ENCODE data around the gene TNNC1. TPM values are rescaled to one million over a fixed set of nuclear protein-coding genes. Genes with fewer than 3 reads are reported as not detected.

Gene TNNC1
- total and polyA plus RNA-seq, 8 donors, result 0.40 to 6.3 (median 1.5) TPM

GRCh38 chr3:52443268-52443610, 10.6 kb downstream of the TNNC1 start:
- intact Hi-C loops (cut with DNase I), result no loop called here
- no peak for ATAC-seq
- Histone ChIP-seq H3K36me3 (no peaks in the 10 kb centered on the region), H3K4me1 (peaks cover 0 to 4% (median 0%) of the 10 kb centered on the region in 3 donors), H3K4me3 (no peak overlapping the region), H3K9me3 (no peaks in the 10 kb centered on the region), H3K27ac (no peak overlapping the region), H3K27me3 (no peaks in the 10 kb centered on the region)
- no peak for FAIRE-seq
- TF ChIP-seq CTCF (IDR thresholded peaks at IDR 0.05), result no peak
- DNase-seq, result no peak
- WGBS, 2 donors, result 83 to 90% methylated on average over 8 of the region's 8 CpGs

- FAIRE-seq, result no peak
- no peak overlapping the region for H3K27ac ChIP-seq
- no peak for TF ChIP-seq CTCF (IDR thresholded peaks at IDR 0.05)
- intact Hi-C loops (cut with DNase I), result no loop called here
- WGBS, 2 donors, result 84 to 87% methylated on average over 15 to 16 of the region's 16 CpGs
- H3K4me1 ChIP-seq, result peaks cover 0 to 4% (median 0%) of the 10 kb centered on the region in 3 donors
- H3K27me3 ChIP-seq, result no peaks in the 10 kb centered on the region
- H3K36me3 ChIP-seq, result no peaks in the 10 kb centered on the region
- H3K4me3 ChIP-seq, result no peak overlapping the region
- H3K9me3 ChIP-seq, result no peaks in the 10 kb centered on the region
- no peak for ATAC-seq
- DNase-seq, result no peak
These were observed 11.2 kb downstream of the TNNC1 start for GRCh38 chr3:52442409-52443267.

GRCh38 chr3:52441772-52442332, 12.0 kb downstream of the TNNC1 start:
- ATAC-seq (no peak), DNase-seq (no peak), FAIRE-seq (no peak)
- H3K9me3 ChIP-seq, result no peaks in the 10 kb centered on the region
- intact Hi-C loops (cut with DNase I), result no loop called here
- peaks cover 0 to 4% (median 0%) of the 10 kb centered on the region in 3 donors for H3K4me1 ChIP-seq
- H3K36me3 ChIP-seq, result no peaks in the 10 kb centered on the region
- H3K27ac ChIP-seq, result no peak overlapping the region
- no peak overlapping the region for H3K4me3 ChIP-seq
- no peaks in the 10 kb centered on the region for H3K27me3 ChIP-seq
- TF ChIP-seq CTCF (IDR thresholded peaks at IDR 0.05), result no peak
- 85 to 92% methylated on average over 17 to 18 of the region's 18 CpGs for WGBS, 2 donors

GRCh38 chr3:52441091-52441771, 12.6 kb downstream of the TNNC1 start:
- no peaks in the 10 kb centered on the region for H3K9me3 ChIP-seq
- intact Hi-C loops (cut with DNase I), result no loop called here
- H3K4me3 ChIP-seq, result no peak overlapping the region
- 88 to 92% methylated on average over 23 of the region's 23 CpGs for WGBS, 2 donors
- H3K27ac ChIP-seq, result no peak overlapping the region
- DNase-seq (no peak), FAIRE-seq (no peak), ATAC-seq (no peak)
- H3K27me3 ChIP-seq, result no peaks in the 10 kb centered on the region
- H3K36me3 ChIP-seq, result no peaks in the 10 kb centered on the region
- H3K4me1 ChIP-seq, result peaks cover 0 to 4% (median 0%) of the 10 kb centered on the region in 3 donors
- TF ChIP-seq CTCF (IDR thresholded peaks at IDR 0.05), result no peak
